Ishikawa (cell line): ENCODE results near the gene CRAMP1.

Experiments used
- CEBPB ChIP-seq: IDR thresholded peaks from 2 replicates; pipeline ENCODE4 v1.6.1; 2012
- CREB1 ChIP-seq: IDR thresholded peaks from 2 replicates; pipeline ENCODE4 v1.6.1; 2012; ENCODE audit warnings: low read depth
- EP300 ChIP-seq: IDR thresholded peaks from 2 replicates; pipeline ENCODE4 v1.6.1; 2012; ENCODE audit warnings: borderline replicate concordance
- FOXM1 ChIP-seq: IDR thresholded peaks from 2 replicates; pipeline ENCODE4 v1.6.1; 2012; ENCODE audit warnings: low read depth, borderline replicate concordance
- MAX ChIP-seq: IDR thresholded peaks from 2 replicates; pipeline ENCODE4 v1.6.1; 2012
- NFIC ChIP-seq: IDR thresholded peaks from 2 replicates; pipeline ENCODE4 v1.6.1; 2012
- RAD21 ChIP-seq: IDR thresholded peaks from 2 replicates; pipeline ENCODE4 v1.6.1; 2012; ENCODE audit warnings: low read depth
- TAF1 ChIP-seq: IDR thresholded peaks from 2 replicates; pipeline ENCODE4 v1.6.1; 2012; ENCODE audit warnings: low read depth, mild to moderate bottlenecking
- TCF12 ChIP-seq: IDR thresholded peaks from 2 replicates; pipeline ENCODE4 v1.6.1; 2012; ENCODE audit warnings: low read depth
- TEAD4 ChIP-seq: IDR thresholded peaks from 2 replicates; pipeline ENCODE4 v1.6.1; 2012
- USF1 ChIP-seq: IDR thresholded peaks from 2 replicates; pipeline ENCODE4 v1.6.1; 2012
- YY1 ChIP-seq: IDR thresholded peaks from 2 replicates; pipeline ENCODE4 v1.6.1; 2012; ENCODE audit warnings: low read depth
- ZBTB7A ChIP-seq: IDR thresholded peaks from 2 replicates; pipeline ENCODE4 v1.6.1; 2012; ENCODE audit warnings: low read depth
- TF ChIP-seq, protein P1 (sequence below): IDR thresholded peaks from 2 replicates; pipeline ENCODE4 v1.6.1; 2012; ENCODE audit warnings: low read depth, mild to moderate bottlenecking

Gene CRAMP1

DNA sequence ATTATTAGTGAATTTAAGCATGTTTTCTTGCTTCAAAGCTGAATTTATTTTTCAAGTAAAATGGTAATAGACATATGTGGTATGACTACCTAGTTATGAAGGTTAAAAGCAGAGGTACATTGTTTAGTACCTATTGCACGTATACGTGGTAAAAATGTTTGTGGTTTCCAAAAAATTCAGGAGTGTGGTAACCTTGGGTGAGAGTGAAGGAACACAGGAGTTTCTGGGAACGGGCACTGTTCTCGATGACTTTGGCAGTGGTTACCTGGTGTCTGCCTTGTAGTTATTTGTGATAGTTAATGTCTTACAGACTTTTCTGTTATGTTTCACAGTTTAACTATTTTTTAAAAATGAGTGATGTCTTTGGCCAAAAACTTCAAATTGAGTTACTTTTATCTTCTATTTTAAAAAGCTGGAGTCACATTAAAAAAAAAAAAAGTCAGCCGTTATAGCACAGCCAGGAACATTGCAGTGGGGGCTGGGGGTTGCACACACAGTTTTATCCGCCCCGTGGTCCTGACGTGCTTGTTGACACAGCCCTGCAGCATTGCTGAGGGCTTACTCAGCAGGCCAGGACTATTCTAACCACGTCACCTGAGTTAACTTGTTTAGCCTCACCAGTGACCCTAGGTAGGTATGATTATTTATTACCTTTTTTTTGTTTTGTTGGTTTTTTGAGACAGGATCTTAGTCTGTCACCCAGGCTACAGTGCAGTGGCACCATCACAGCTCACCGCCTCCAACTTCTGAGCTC lies 76.8 kb downstream of the CRAMP1 start:
- TF ChIP-seq, protein P1, sequence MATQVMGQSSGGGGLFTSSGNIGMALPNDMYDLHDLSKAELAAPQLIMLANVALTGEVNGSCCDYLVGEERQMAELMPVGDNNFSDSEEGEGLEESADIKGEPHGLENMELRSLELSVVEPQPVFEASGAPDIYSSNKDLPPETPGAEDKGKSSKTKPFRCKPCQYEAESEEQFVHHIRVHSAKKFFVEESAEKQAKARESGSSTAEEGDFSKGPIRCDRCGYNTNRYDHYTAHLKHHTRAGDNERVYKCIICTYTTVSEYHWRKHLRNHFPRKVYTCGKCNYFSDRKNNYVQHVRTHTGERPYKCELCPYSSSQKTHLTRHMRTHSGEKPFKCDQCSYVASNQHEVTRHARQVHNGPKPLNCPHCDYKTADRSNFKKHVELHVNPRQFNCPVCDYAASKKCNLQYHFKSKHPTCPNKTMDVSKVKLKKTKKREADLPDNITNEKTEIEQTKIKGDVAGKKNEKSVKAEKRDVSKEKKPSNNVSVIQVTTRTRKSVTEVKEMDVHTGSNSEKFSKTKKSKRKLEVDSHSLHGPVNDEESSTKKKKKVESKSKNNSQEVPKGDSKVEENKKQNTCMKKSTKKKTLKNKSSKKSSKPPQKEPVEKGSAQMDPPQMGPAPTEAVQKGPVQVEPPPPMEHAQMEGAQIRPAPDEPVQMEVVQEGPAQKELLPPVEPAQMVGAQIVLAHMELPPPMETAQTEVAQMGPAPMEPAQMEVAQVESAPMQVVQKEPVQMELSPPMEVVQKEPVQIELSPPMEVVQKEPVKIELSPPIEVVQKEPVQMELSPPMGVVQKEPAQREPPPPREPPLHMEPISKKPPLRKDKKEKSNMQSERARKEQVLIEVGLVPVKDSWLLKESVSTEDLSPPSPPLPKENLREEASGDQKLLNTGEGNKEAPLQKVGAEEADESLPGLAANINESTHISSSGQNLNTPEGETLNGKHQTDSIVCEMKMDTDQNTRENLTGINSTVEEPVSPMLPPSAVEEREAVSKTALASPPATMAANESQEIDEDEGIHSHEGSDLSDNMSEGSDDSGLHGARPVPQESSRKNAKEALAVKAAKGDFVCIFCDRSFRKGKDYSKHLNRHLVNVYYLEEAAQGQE, result no peak
- TF ChIP-seq MAX (peak; percentile 66), CEBPB (peak; percentile 42; the same call in 1 of the 2 replicates), EP300 (peak; percentile 77), NFIC (peak; percentile 31), TEAD4 (peak; percentile 94), CREB1 (peak; percentile 46; the same call in 1 of the 2 replicates), YY1 (no peak), TCF12 (peak; percentile 83; the same call in 1 of the 2 replicates)

DNA sequence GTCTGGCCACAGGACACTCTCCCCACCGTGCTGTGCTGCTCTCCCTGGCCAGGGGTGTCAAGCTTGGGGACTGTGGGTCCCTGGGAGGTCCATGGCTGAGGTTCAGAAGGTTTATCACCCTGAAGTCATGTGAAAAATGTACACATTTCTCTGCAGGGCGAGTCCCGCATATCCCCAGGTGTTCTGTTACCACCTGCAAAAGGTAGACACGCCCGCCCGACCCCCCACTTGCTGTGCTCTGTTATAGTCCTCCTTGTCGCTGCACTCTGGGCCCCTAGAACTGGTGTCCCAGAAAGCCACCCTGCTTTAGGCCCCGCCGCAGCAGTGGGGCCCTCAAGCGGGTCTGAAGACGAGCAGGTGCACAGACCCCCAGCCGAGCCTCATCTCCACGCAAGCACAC lies 77.7 kb downstream of the CRAMP1 start:
- TF ChIP-seq ZBTB7A, result no peak
- TF ChIP-seq RAD21, result no peak
- peak; percentile 28; the same call in 1 of the 2 replicates for TF ChIP-seq NFIC
- TF ChIP-seq, protein P1, result no peak
- peak; percentile 69 for TF ChIP-seq EP300
- peak; percentile 74; the same call in 1 of the 2 replicates for TF ChIP-seq TCF12
- TF ChIP-seq TAF1, result no peak
- TF ChIP-seq CEBPB, result no peak
- peak; percentile 81 for TF ChIP-seq TEAD4
- no peak for TF ChIP-seq MAX
- no peak for TF ChIP-seq YY1

GRCh38 chr16:1690810-1691209 lies 78.7 kb downstream of the CRAMP1 start:
- no peak for TF ChIP-seq ZBTB7A
- TF ChIP-seq USF1, result no peak
- no peak for TF ChIP-seq EP300
- no peak for TF ChIP-seq TEAD4

DNA sequence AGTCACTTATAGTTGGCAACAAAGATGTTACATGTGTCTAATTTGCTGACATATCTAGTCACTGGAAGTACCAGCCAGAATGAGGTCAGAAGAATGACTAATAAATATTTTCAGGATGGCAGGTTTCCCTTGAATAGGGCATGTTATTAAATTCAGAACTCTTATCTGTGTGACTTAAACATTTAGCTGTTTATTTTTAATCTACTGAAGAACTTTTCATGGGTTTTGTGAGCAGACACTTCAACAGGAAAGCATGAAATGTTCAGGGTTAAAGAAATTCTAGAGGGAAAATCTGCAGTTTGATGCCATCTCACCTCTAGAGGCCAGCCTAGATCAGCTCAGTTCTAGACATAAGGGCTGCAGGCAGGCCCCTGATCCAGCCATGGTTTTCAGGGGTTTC lies 79.1 kb downstream of the CRAMP1 start:
- TF ChIP-seq CEBPB (no peak), MAX (no peak), TEAD4 (no peak), ZBTB7A (no peak), CREB1 (no peak), EP300 (no peak)
- TF ChIP-seq, protein P1, result no peak

DNA sequence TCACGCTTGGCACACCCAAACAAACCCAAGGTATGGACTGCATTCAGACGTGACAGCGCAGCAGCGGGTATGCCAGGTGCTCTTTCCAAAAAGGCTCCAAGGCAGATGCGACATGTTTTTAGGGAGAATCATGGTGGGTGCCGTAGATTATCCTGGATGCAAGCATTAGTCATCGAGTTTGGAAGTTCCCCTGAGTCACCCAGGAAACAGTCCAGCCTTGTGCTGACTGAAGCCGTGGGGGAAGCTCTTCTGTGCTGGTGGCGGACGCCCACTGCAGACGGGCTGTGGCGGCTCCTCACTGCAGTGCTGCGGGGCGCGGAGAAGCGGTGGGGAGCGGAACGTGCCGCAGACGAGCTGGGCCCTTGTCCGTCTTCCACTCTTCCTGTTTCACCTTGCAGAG lies 79.8 kb downstream of the CRAMP1 start:
- TF ChIP-seq USF1 (no peak), CEBPB (no peak), TEAD4 (no peak), ZBTB7A (no peak), RAD21 (no peak), TCF12 (no peak), FOXM1 (no peak), NFIC (no peak), CREB1 (no peak), EP300 (no peak), MAX (no peak)
